ENCODE measurements around the gene GZMM. TPM values are rescaled to one million over a fixed set of nuclear protein-coding genes. Genes with fewer than 3 reads are reported as not detected.

Gene GZMM
- total RNA-seq, 1 donor from 2014 or later: not detected

DNA sequence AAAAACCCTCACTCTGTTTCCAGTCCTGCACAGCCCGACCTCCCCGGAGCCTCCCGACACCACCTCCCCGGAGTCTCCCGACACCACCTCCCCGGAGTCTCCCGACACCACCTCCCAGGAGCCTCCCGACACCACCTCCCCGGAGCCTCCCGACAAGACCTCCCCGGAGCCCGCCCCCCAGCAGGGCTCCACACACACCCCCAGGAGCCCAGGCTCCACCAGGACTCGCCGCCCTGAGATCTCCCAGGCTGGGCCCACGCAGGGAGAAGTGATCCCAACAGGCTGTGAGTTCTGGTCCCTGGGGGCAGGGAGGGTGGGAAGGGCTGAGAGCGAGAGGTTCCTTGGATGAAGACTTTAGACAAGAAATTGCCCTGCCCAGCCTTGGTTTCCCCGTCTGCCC lies 42.2 kb upstream of the GZMM start:
- no peaks in the 10 kb centered on the region for H3K36me3 ChIP-seq
- H3K4me1 ChIP-seq: peaks cover 18% of the 10 kb centered on the region
- no peak overlapping the region for H3K4me3 ChIP-seq
- intact Hi-C loops (cut with micrococcal nuclease): no loop called here
- no peak overlapping the region for H3K27ac ChIP-seq (replicated peaks)
- peaks cover 43% of the 10 kb centered on the region for H3K27me3 ChIP-seq (ENCODE audit: low read depth)
- no peaks in the 10 kb centered on the region for H3K9me3 ChIP-seq (replicated peaks)
- TF ChIP-seq CTCF (IDR thresholded peaks at IDR 0.05; ENCODE audit: borderline replicate concordance): no peak
- DNase-seq: no peak

GRCh38 chr19:504616-505015 lies 39.2 kb upstream of the GZMM start:
- H3K27ac ChIP-seq (replicated peaks): no peak overlapping the region
- DNase-seq: no peak
- H3K27me3 ChIP-seq (ENCODE audit: low read depth): peaks cover 18% of the 10 kb centered on the region
- intact Hi-C loops (cut with micrococcal nuclease): no loop called here
- no peaks in the 10 kb centered on the region for H3K9me3 ChIP-seq (replicated peaks)
- TF ChIP-seq CTCF (IDR thresholded peaks at IDR 0.05; ENCODE audit: borderline replicate concordance): no peak
- H3K36me3 ChIP-seq: peaks cover 3% of the 10 kb centered on the region
- no peak overlapping the region for H3K4me3 ChIP-seq
- H3K4me1 ChIP-seq: peaks cover 26% of the 10 kb centered on the region

DNA sequence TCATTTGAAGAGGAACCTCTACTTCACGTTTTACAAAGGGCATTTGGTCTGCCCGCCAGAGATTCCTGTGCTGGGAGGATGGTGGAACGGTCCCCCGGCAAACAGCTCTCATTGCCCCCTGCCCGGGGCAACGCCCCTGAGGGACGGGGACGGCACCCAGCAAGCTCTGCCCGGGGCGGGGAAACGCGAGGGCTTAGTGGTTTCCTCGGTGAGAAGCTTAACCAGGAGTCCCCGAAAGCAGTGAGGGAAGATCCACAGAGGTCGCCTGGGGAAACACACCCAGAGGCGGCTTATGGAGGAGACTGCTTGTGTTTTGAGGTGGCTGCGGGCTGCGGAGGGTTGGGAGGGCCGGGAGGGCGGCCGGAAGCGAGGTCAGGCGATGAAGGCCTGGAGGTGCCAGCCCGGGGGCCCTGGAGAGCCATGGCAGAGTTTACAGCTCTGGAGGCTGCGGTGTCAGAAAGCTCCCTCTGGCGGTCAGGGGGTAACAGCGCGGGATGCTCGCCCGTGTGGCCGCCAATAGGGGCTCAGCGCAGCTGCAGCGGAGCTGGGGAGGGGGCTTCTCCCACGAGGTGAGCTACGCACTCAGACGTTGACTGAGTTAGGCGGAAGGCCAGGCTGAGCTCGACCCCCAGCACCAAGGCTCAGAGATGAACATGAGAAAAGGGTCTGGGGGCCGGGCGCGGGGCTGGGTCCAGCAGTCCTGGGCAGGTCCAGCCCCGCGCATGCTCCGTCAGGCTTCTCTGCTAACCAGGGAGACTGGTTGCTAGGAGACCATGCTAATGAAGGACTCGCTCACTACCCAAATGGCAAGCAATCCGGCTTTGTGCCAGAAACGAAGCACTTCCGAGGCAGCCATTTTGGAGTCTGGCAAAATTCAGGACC lies 37.2 kb upstream of the GZMM start:
- Histone ChIP-seq H3K27me3 (ENCODE audit: low read depth) (no peaks in the 10 kb centered on the region), H3K36me3 (peaks cover 5% of the 10 kb centered on the region), H3K9me3 (replicated peaks) (no peaks in the 10 kb centered on the region), H3K4me1 (peaks cover 40% of the 10 kb centered on the region), H3K27ac (replicated peaks) (peak overlapping the region; percentile 94), H3K4me3 (peak overlapping the region; percentile 85)
- DNase-seq: peak; percentile 96
- intact Hi-C loops (cut with micrococcal nuclease): no loop called here
- peak; percentile 99 for TF ChIP-seq CTCF (IDR thresholded peaks at IDR 0.05; ENCODE audit: borderline replicate concordance)

- TF ChIP-seq CTCF (IDR thresholded peaks at IDR 0.05; ENCODE audit: borderline replicate concordance): no peak
- H3K4me1 ChIP-seq: peaks cover 40% of the 10 kb centered on the region
- H3K4me3 ChIP-seq: peak within 1 kb of the TSS; percentile 85
- intact Hi-C loops (cut with micrococcal nuclease): no loop called here
- no peaks in the 10 kb centered on the region for H3K27me3 ChIP-seq (ENCODE audit: low read depth)
- H3K36me3 ChIP-seq: peaks cover 5% of the 10 kb centered on the region
- H3K27ac ChIP-seq (replicated peaks): peak within 1 kb of the TSS; percentile 94
- DNase-seq: peak; percentile 92
- no peaks in the 10 kb centered on the region for H3K9me3 ChIP-seq (replicated peaks)
These were observed 36.3 kb upstream of the GZMM start, which contains the start of gene TPGS1 for GRCh38 chr19:507286-508203. Gene TPGS1 (plus strand): TSS chr19:507497. CDS start chr19:507507, 10 bp downstream.
